Esophagus (tissue), 2 donors: ENCODE results near the gene RGS11. TPM values are rescaled to one million over a fixed set of nuclear protein-coding genes. Genes with fewer than 3 reads are reported as not detected.
"Not testable (repeated sequence)": the region's sequence is repeated elsewhere in the genome, so short reads cannot be mapped to it uniquely, and the experiment has no call there.

Experiments
- H3K27ac ChIP-seq, 2 donors: one replicate each; pipeline ENCODE4 v1.5.1; 2013; ENCODE audit warnings: low read depth in 2 of 2, mild to moderate bottlenecking in 2 of 2, inconsistent platforms in 1 of 2, low read length in 1 of 2, moderate library complexity in 1 of 2
- H3K27me3 ChIP-seq, 2 donors: one replicate each; pipeline ENCODE4 v1.6.1; 2013; ENCODE audit warnings: low read length in 2 of 2, control low read depth in 1 of 2, mild to moderate bottlenecking in 1 of 2; ENCODE audit not compliant: insufficient read depth in 2 of 2, control insufficient read depth in 1 of 2
- H3K36me3 ChIP-seq, 2 donors: one replicate each; pipeline ENCODE4 v1.6.1; 2013; ENCODE audit warnings: low read length in 1 of 2; ENCODE audit not compliant: control insufficient read depth in 2 of 2, insufficient read depth in 2 of 2
- H3K4me1 ChIP-seq, 2 donors: one replicate each; pipeline ENCODE4 v1.6.1; 2013; ENCODE audit warnings: low read length in 1 of 2; ENCODE audit not compliant: control insufficient read depth in 2 of 2, insufficient read depth in 2 of 2
- H3K4me3 ChIP-seq, 2 donors: one replicate each; pipeline ENCODE4 v1.5.1; 2013; ENCODE audit warnings: low read length in 2 of 2, mild to moderate bottlenecking in 2 of 2, low read depth in 1 of 2, moderate library complexity in 1 of 2
- H3K9me3 ChIP-seq, 2 donors: one replicate each; pipeline ENCODE4 v1.6.1; 2013; ENCODE audit warnings: mild to moderate bottlenecking in 2 of 2, low read depth in 1 of 2, low read length in 1 of 2, moderate library complexity in 1 of 2; ENCODE audit not compliant: control insufficient read depth in 2 of 2, insufficient read depth in 1 of 2
- WGBS, 2 donors: extraction: QIAGEN DNeasy Blood & Tissue Kit; methylation state at CpG; one replicate each; pipeline ENCODE4 v1.1.7; 2013; 5-methylcytosine and 5-hydroxymethylcytosine counted together
- polyA plus RNA-seq, 2 donors: library from polyadenylated mRNA; stranded (reverse); fragments of 200-250 nt; gene quantifications; one replicate each; pipeline ENCODE4 v1.2.3, GENCODE V29; 2013
- donor health status: healthy with polysubstance abuse.
- donor health status: Bipolar disorder and iron deficiency.

RGS11 gene
- polyA plus RNA-seq, 2 donors = 6.3 to 7.9 TPM

- Histone ChIP-seq H3K36me3 (peaks cover 22 to 43% of the 10 kb centered on the region in 2 donors), H3K27ac (no peak overlapping the region), H3K9me3 (peaks cover 0 to 3% of the 10 kb centered on the region in 2 donors), H3K27me3 (no peaks in the 10 kb centered on the region), H3K4me1 (no peaks in the 10 kb centered on the region), H3K4me3 (no peak overlapping the region)
- 87 to 90% methylated on average over 10 of the region's 10 CpGs for WGBS, 2 donors
Measured at GRCh38 chr16:259226-259625, 16.5 kb downstream of the RGS11 start.

DNA sequence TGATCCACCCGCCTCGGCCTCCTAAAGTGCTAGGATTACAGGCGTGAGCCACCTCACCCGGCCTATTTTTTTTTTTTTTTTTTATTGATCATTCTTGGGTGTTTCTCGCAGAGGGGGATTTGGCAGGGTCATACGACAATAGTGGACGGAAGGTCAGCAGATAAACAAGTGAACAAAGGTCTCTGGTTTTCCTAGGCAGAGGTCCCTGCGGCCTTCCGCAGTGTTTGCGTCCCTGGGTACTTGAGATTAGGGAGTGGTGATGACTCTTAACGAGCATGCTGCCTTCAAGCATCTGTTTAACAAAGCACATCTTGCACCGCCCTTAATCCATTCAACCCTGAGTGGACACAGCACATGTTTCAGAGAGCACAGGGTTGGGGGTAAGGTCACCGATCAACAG, 17.7 kb downstream of the RGS11 start:
- not testable (repeated sequence) for H3K27ac ChIP-seq, H3K27me3 ChIP-seq, H3K4me1 ChIP-seq, H3K4me3 ChIP-seq, H3K9me3 ChIP-seq
- 81 to 96% methylated on average over 7 to 11 of the region's 13 CpGs for WGBS, 2 donors
- H3K36me3 ChIP-seq = peaks cover 15 to 33% of the 10 kb centered on the region in 2 donors

- Histone ChIP-seq H3K27me3 (no peaks in the 10 kb centered on the region), H3K4me3 (no peak overlapping the region), H3K27ac (no peak overlapping the region), H3K4me1 (no peaks in the 10 kb centered on the region), H3K36me3 (peaks cover 4 to 9% of the 10 kb centered on the region in 2 donors), H3K9me3 (no peaks in the 10 kb centered on the region)
- WGBS, 2 donors = 96 to 97% methylated on average over 6 of the region's 6 CpGs
Measured at GRCh38 chr16:255183-255582, 20.6 kb downstream of the RGS11 start.

DNA sequence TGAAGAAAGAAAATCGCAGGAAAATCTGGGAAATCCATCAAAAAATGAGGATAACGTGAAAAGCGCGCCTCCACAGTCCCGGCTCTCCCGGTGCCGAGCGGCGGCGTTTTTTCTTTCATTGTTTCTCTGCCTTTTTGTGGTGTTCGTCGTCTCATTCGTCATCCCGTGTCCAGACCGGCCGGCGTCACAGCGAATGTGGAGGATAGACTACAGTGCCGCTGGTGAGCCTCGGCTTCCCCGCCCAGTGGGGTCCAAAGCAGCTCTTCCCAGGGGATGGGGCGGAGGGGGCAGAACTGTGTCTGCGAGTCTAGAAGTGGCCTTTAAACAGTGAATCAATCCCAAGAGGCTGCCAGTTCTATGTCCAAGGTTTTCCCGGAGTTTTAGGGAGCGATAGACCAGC, 21.3 kb downstream of the RGS11 start:
- H3K27me3 ChIP-seq = no peaks in the 10 kb centered on the region

DNA sequence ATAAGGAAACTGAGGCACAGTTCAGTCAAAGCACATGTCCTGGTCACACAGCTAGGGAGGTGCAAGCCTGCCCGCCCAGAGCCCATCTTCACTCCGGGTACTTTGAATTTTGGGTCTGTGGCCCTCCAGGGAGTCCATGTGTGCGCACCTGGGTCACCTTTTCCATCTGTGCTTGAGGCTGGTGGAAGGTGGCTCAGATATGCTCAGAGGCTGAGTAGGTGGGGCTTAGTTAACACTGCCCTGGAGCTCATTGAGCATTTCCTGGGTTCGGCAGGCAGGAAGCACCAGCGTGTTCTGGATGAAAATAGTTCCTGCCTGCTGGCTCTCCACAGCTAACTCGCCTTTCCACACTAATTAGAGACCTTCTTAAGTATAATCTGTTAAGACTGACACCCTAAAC, 21.9 kb downstream of the RGS11 start:
- Histone ChIP-seq H3K27ac (no peak overlapping the region), H3K36me3 (peaks cover 0 to 6% of the 10 kb centered on the region in 2 donors), H3K4me1 (no peaks in the 10 kb centered on the region), H3K4me3 (no peak overlapping the region), H3K27me3 (no peaks in the 10 kb centered on the region), H3K9me3 (no peaks in the 10 kb centered on the region)
- 80 to 85% methylated on average over 6 of the region's 6 CpGs for WGBS, 2 donors

More for the DNA sequence above, 21.3 kb downstream of the RGS11 start:
- Histone ChIP-seq H3K27ac (no peak overlapping the region), H3K36me3 (peaks cover 0 to 6% of the 10 kb centered on the region in 2 donors), H3K9me3 (no peaks in the 10 kb centered on the region), H3K4me1 (no peaks in the 10 kb centered on the region), H3K4me3 (no peak overlapping the region)
- WGBS, 2 donors = 94 to 97% methylated on average over 25 of the region's 25 CpGs

- Histone ChIP-seq H3K4me3 (no peak overlapping the region), H3K27me3 (no peaks in the 10 kb centered on the region), H3K9me3 (no peaks in the 10 kb centered on the region), H3K36me3 (peaks cover 0 to 6% of the 10 kb centered on the region in 2 donors), H3K4me1 (no peaks in the 10 kb centered on the region), H3K27ac (no peak overlapping the region)
- WGBS, 2 donors = 61 to 71% methylated on average over 30 of the region's 30 CpGs
Measured at GRCh38 chr16:252366-253337, 23.1 kb downstream of the RGS11 start.

- Histone ChIP-seq H3K4me1 (no peaks in the 10 kb centered on the region), H3K27me3 (no peaks in the 10 kb centered on the region), H3K27ac (no peak overlapping the region), H3K9me3 (no peaks in the 10 kb centered on the region), H3K4me3 (no peak overlapping the region), H3K36me3 (peaks cover 0 to 4% of the 10 kb centered on the region in 2 donors)
- WGBS, 2 donors = 90 to 92% methylated on average over 12 of the region's 12 CpGs
Measured at GRCh38 chr16:249431-249830, 26.3 kb downstream of the RGS11 start.

DNA sequence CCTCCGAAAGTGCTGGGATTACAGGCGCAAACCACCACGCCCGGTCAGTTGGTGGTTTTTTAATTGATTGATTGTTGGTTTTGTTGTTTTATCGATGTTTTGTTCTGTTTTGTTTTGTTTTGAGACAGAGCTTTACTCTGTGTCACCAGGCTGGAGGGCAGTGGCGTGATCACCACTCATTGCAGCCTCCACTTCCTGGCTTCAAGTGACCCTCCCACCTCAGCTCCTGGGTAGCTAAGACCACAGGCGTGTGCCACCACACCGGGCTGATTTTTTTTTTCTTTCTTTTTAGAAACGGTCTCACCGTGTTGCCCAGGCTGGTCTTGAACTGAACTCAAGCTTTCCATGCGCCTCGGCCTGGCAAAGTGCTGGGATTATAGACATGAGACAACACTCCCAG, 28.7 kb downstream of the RGS11 start:
- peaks cover 0 to 4% of the 10 kb centered on the region in 2 donors for H3K36me3 ChIP-seq
- H3K27ac ChIP-seq = no peak overlapping the region
- no peaks in the 10 kb centered on the region for H3K27me3 ChIP-seq
- H3K9me3 ChIP-seq = no peaks in the 10 kb centered on the region
- no peak overlapping the region for H3K4me3 ChIP-seq
- no peaks in the 10 kb centered on the region for H3K4me1 ChIP-seq
- WGBS, 2 donors = 92 to 96% methylated on average over 12 of the region's 12 CpGs

DNA sequence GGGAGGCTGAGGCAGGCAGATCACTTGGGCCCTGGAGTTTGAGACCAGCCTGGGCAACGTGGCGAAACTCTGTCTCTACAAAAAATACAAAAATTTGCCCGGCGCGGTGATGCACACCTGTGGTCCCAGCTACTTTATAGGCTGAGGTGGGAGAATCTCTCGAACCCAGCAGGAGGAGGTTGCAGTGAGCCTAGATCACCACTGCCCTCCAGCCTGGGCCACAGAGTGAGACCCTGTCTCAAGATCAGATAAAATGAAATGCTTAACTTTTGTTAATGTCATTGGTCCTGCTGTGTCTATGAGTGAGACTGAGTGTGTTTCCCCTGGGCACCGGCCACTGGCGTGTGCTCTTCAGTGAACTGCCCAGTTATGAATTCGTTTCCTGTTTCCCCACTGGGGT, 30.6 kb downstream of the RGS11 start:
- H3K4me1 ChIP-seq = peaks cover 0 to 5% of the 10 kb centered on the region in 2 donors
- no peaks in the 10 kb centered on the region for H3K27me3 ChIP-seq
- 93 to 94% methylated on average over 9 of the region's 9 CpGs for WGBS, 2 donors
- H3K27ac ChIP-seq = no peak overlapping the region
- H3K4me3 ChIP-seq = no peak overlapping the region
- peaks cover 0 to 4% of the 10 kb centered on the region in 2 donors for H3K36me3 ChIP-seq
- no peaks in the 10 kb centered on the region for H3K9me3 ChIP-seq

DNA sequence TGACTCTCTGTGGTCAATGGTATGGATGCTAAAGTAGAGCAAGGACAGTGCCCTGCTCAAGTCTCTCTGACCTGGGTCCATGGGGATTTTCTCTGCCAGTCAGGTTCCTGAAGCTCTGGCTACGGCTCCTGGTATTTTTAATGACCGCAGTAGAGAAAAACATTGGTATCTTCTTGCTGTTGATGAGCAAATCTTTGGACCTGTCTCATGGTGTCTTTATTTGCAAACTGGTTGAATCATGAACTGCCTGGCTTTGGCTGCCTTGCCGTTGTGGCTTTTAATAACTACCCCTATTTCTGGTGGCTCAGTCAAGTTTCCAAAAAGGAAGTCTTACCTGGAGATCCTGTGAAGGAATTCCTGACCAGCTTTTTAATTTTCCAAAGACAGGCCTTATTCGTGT, 32.4 kb downstream of the RGS11 start:
- Histone ChIP-seq H3K4me3 (no peak overlapping the region), H3K4me1 (peaks cover 0 to 8% of the 10 kb centered on the region in 2 donors), H3K27ac (no peak overlapping the region), H3K9me3 (no peaks in the 10 kb centered on the region), H3K27me3 (no peaks in the 10 kb centered on the region), H3K36me3 (no peaks in the 10 kb centered on the region)
- 70 to 72% methylated on average over 4 of the region's 4 CpGs for WGBS, 2 donors
